NCI-H2196 treated with DMSO at 0.1 percent for 48 hours (cell line): ENCODE data around the gene CUX1.
"Not testable (repeated sequence)": the region's sequence is repeated elsewhere in the genome, so short reads cannot be mapped to it uniquely, and the experiment has no call there.

Experiments
- DNase-seq: peaks from one replicate; lab custom pipeline; 2025; ENCODE audit not compliant: unreplicated experiment; lab: John Stamatoyannopoulos, UW

The CUX1 gene

GRCh38 chr7:101817471-101818286, at the start of gene CUX1:
CUX1 (plus strand) TSS chr7:101817626; CDS start chr7:101817640, 14 bp downstream.
- no peak for DNase-seq

GRCh38 chr7:101768280-101768679, 49.1 kb upstream of the CUX1 start:
- DNase-seq, result no peak

- no peak for DNase-seq
Observed at GRCh38 chr7:101770466-101770865, 47.0 kb upstream of the CUX1 start.

- no peak for DNase-seq
Observed at GRCh38 chr7:101772508-101773211, 44.8 kb upstream of the CUX1 start.

- no peak for DNase-seq
Observed at GRCh38 chr7:101775181-101775580, 42.2 kb upstream of the CUX1 start.

GRCh38 chr7:101778026-101778580, 39.3 kb upstream of the CUX1 start:
- DNase-seq, result no peak

- DNase-seq, result no peak
Observed at GRCh38 chr7:101779267-101779666, 38.2 kb upstream of the CUX1 start.

GRCh38 chr7:101780281-101780680, 37.1 kb upstream of the CUX1 start:
- DNase-seq, result no peak

- DNase-seq, result no peak
Observed at GRCh38 chr7:101781439-101781838, 36.0 kb upstream of the CUX1 start.

GRCh38 chr7:101782476-101782875, 35.0 kb upstream of the CUX1 start:
- DNase-seq, result no peak

- no peak for DNase-seq
Observed at GRCh38 chr7:101782896-101783295, 34.5 kb upstream of the CUX1 start.

GRCh38 chr7:101783381-101784181, 33.8 kb upstream of the CUX1 start:
- DNase-seq, result no peak

- DNase-seq, result no peak
Observed at GRCh38 chr7:101784292-101785127, 32.9 kb upstream of the CUX1 start.

- no peak for DNase-seq
Observed at GRCh38 chr7:101787864-101788263, 29.6 kb upstream of the CUX1 start.

- DNase-seq, result no peak
Observed at GRCh38 chr7:101788517-101788916, 28.9 kb upstream of the CUX1 start.

GRCh38 chr7:101790566-101791293, 26.7 kb upstream of the CUX1 start:
- DNase-seq, result no peak

- DNase-seq, result no peak
Observed at GRCh38 chr7:101792051-101792681, 25.3 kb upstream of the CUX1 start.

GRCh38 chr7:101792682-101793071, 24.7 kb upstream of the CUX1 start:
- DNase-seq, result not testable (repeated sequence)

GRCh38 chr7:101795461-101795860, 22.0 kb upstream of the CUX1 start:
- DNase-seq, result no peak
